Esophagus muscularis mucosa (tissue), 4 donors: ENCODE results near the gene IQSEC3.

Experiments used
- CTCF ChIP-seq, 3 experiments: fragments of 200-600 bp in 2 of 3; fragments of 450-650 bp in 1 of 3; sonication (generic) in 2 of 3; IDR thresholded peaks; one replicate each; pipeline ENCODE4 v1.5.1; 2017 to 2019; ENCODE audit warnings: antibody characterized with exemption in 3 of 3, mild to moderate bottlenecking in 2 of 3, moderate library complexity in 1 of 3
- EP300 ChIP-seq: sonication (generic); formaldehyde crosslinking; IDR thresholded peaks from one replicate; pipeline ENCODE4 v1.6.1; 2017; ENCODE audit warnings: antibody characterized with exemption
- POLR2A ChIP-seq: fragments of 450-650 bp; IDR thresholded peaks from one replicate; pipeline ENCODE4 v1.6.1; 2017; ENCODE audit warnings: antibody characterized with exemption, moderate library complexity, mild to moderate bottlenecking, low read depth
- POLR2AphosphoS5 ChIP-seq, 2 donors: sonication (generic); formaldehyde crosslinking; IDR thresholded peaks; one replicate each; pipeline ENCODE4 v1.6.1; 2017; ENCODE audit warnings: antibody characterized with exemption in 2 of 2

- TF ChIP-seq CTCF (IDR thresholded peaks at IDR 0.05) (no peak), POLR2A (no peak), POLR2AphosphoS5 (IDR thresholded peaks at IDR 0.05) (no peak), EP300 (no peak)
These were observed 99.3 kb downstream of the IQSEC3 start for GRCh38 chr12:165862-166368.
